ENCODE data around the gene SBSN.

The SBSN gene

GRCh38 chr19:35553385-35554000 is 25.4 kb upstream of the SBSN start:
- DNase-seq (ENCODE audit: low read depth): no peak

- no peak for DNase-seq (ENCODE audit: low read depth)
Measured at GRCh38 chr19:35552534-35553384, 24.6 kb upstream of the SBSN start.

- no peak for DNase-seq (ENCODE audit: low read depth)
Measured at GRCh38 chr19:35551091-35551810, 23.1 kb upstream of the SBSN start.

DNA sequence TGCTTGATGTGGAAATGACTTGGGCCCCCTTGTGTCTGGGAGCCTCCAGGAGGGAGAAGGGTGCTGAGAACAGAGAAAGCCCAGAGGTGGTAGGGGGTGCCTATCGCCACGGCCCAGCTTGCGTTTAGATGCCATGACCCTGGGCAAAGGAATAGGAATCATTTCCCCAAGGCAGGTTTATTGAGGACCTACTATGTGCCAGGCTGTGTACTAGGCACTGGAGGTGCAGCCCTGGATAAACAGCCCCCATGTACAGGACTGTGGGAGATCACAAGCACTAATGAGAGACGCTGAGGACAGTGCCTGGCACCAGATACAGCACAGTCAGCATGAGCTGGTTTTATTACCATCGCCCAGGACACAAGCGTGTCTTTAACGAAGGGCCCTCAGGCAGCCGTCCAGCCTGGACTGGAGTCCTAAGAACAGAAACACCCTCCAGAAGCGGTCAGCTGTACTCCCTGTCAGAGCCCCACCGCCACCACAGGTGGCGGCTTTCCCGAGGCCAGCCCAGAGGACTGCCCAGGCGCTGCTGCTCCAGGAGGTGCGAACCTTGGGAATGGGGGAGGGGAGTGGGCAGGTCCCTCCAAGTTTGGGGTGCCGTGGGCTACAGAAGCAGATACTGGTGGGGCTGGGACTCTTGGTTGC is 21.9 kb upstream of the SBSN start:
- no peak for DNase-seq (ENCODE audit: low read depth)

GRCh38 chr19:35549174-35549788 is 21.2 kb upstream of the SBSN start:
- DNase-seq (ENCODE audit: low read depth): peak; percentile 38

- DNase-seq (ENCODE audit: low read depth): no peak
Measured at GRCh38 chr19:35546532-35546931, 18.4 kb upstream of the SBSN start.

DNA sequence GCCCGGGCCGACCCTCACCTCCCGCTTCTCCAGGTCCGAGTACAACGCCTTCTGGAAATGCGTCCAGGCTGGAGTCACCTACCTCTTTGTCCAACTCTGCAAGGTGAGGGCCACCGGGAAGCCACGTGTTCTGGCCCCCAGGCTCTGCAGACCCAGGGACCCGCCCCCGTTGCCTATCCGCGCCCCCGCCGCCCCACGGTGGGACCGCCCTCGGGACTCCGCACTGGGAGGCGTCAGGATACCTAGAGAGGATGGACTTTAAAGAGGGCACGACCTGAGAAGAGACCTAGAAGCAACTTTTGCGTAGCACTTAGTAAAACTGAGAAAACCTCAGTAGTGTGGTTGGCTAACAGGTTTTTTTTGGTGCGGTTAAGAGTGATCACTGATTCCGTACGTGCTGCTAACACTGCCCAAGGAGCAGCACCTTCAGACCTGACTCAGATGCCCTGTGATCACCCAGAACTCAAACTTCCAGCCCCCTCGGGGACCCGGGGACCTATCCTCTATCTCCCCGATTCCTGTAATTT is 17.8 kb upstream of the SBSN start:
- DNase-seq (ENCODE audit: low read depth): no peak

DNA sequence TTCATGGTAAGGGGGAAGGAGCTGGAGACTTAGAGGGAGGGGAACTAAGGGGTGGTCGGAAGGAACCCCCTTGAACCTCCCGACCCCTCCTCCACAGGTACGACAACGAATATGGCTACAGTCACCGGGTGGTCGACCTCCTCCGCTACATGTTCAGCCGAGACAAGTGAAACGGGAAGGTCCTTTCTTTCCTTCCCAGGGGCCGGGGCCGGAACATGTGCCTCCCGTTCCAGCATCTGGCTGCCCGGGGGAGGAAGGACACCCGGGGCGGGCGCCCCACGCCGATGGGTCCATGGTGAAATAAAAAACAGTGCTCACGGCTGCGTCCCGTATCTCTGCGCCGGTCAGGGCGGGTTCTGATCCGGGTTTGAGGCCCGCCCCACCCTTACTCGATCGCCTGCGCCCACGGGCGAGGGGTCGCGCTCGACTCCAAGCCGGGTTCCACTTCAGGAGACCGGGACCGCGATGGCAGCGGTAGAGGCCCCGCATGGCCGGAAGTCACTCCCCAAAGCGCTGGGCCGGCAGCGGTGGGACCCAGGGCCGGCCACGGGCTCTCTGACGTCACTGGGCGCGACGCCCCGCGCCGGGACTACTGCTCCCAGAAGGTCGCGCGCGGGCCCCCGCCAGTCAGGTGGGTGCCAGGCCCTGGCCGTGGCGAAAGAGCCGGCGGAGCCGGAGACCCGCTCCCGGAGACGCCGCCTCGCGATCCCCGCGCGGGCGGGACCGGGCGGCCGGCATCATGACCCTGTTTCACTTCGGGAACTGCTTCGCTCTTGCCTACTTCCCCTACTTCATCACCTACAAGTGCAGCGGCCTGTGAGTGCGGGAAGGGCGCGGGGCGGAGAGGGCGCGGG is 17.1 kb upstream of the SBSN start, which contains the start of gene TMEM147:
Gene TMEM147 (plus strand): TSS at position 626 of the 854 bp plus-strand sequence. CDS start 114 bp downstream, at position 740.
- peak; percentile 81 for DNase-seq (ENCODE audit: low read depth)

GRCh38 chr19:35544110-35544802 is 16.1 kb upstream of the SBSN start:
- DNase-seq (ENCODE audit: low read depth): no peak

DNA sequence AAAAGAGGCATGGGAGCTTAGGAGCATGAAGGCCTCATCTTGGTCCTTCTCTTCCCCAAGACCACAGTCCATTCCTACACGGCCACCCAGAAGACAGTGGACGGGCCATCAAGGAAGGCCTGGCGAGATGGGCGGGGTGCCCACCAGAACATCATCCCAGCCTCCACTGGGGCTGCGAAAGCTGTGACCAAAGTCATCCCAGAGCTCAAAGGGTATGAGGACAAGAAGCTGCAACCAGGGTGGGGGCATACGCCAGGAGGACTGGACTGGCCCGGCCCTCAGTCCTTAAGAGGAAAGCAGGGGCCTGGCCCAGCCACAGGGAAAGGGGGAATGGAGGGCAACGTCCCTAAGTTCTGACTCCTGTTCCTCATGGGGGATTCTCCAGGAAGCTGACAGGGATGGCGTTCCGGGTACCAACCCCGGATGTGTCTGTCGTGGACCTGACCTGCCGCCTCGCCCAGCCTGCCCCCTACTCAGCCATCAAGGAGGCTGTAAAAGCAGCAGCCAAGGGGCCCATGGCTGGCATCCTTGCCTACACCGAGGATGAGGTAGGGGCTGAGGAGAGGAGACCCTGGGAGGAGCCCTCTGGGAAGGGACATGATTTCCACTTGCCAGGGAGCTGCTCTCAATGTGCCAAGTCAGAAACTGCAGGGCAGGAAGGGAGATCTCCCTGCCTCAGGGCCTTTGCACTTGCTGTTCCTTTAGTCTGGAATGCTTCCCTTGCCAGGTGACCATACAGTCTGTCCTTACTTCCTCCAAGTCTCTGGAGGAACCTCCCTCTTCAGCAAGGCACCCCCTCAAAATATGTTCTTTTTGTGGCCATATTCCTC is 15.4 kb upstream of the SBSN start:
- no peak for DNase-seq (ENCODE audit: low read depth)

DNA sequence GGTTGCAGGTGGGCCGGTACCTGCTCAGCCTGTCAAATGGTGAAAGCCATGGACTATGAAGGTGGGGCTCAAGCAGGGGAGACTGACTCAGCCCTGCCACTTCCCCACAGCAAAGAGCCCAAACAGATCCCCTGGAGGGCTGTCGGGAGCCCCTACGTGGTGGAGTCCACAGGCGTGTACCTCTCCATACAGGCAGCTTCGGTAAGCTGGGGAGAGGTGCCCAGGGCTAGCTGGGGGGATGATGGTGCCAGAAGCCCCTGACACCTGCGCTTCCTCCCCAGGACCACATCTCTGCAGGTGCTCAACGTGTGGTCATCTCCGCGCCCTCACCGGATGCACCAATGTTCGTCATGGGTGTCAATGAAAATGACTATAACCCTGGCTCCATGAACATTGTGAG is 14.1 kb upstream of the SBSN start:
- no peak for DNase-seq (ENCODE audit: low read depth)

GRCh38 chr19:35540356-35540927 is 12.3 kb upstream of the SBSN start:
- no peak for DNase-seq (ENCODE audit: low read depth)

- DNase-seq (ENCODE audit: low read depth): no peak
Measured at GRCh38 chr19:35539850-35540249, 11.7 kb upstream of the SBSN start.

DNA sequence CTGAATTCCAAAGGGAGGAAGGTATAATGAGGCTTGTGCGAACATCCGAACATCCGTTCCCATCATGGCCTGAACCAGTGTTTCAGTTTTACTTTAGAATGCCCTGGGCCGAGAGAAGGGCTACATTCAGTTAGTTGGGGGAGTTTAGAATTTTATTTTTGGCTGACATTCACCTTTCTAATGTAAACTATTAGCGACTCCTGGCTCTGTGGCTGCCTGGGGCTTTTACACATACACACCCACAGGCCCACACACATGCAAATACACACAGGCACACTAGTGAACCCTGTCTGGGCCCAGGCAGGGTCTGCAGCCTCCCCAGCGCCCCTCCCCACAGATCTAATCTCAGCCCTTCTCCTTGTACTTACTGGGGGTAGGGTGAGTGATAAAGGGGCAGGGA is 11.2 kb upstream of the SBSN start:
- no peak for DNase-seq (ENCODE audit: low read depth)

GRCh38 chr19:35534803-35535480 is 6.8 kb upstream of the SBSN start:
- no peak for DNase-seq (ENCODE audit: low read depth)

DNA sequence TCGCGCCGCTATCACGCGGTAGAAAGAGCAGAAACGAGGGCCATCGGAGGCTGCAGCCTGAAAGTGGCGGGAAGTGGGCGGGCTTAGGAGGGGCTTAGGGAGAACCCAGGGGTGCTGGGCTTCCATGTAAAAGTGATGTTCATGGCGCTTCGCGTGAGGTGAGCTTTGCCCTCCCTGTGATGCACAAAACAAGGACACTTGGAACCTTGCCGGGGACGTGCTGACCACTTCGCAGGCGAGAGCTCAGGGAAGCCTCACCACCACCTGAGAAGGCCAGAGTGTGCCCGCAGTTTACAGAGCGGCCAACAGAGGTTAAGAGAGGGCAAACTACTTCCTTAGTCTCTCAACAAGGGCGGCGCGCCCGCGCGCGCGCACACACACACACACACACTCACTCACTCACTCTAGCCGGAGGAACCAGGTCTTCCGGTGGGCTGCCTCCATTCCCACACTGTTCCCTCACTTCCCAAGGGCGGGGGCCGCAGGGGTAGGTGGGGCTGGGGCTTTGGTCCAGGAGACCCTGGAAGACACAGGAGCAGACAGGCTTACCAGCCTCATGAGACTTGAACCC is 5.8 kb upstream of the SBSN start:
- DNase-seq (ENCODE audit: low read depth): no peak

DNA sequence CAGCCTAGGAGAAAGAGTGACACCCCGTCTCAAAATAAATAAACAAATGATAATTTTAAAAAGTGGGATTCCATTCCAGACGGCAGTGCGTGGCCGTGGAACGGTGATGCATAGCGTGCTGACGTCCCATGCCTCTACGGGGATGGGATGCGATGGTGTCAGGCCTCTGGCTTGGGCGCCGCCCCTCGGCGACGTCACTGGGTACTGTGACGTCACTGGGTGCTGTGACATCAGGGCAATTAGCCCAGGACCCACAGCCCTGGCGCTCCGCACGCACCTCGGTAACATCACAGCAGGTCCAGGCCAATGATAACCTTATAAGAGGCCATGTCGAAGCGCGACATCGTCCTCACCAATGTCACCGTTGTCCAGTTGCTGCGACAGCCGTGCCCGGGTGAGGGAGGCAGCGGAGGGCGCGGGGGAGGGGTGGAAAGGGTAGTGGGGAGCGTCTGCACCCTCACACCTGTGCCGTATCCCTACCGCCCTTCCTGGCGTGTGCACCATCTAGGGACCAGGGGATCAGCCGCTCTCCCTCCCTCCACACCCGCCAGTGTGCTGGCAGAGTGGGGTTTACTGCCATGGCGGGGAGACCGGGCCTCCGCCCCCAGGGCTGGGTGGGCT is 5.2 kb upstream of the SBSN start, which contains the start of gene GAPDHS:
Gene GAPDHS (plus strand): TSS at position 256 of the 621 bp plus-strand sequence. CDS start 72 bp downstream, at position 328.
- no peak for DNase-seq (ENCODE audit: low read depth)
